Ascending aorta (tissue), 2 donors: Measurements from ENCODE around the gene CELSR3. TPM values are rescaled to one million over a fixed set of nuclear protein-coding genes. Genes with fewer than 3 reads are reported as not detected.

Experiments
- DNase-seq, 2 donors: peaks; one replicate each; pipeline ENCODE4 v3.0.0-alpha.2; 2019; ENCODE audit warnings: low spot score in 2 of 2
- H3K27ac ChIP-seq, 2 donors: fragments of 200-600 bp; sonication (generic); one replicate each; pipeline ENCODE4 v1.5.1; 2016 to 2017; ENCODE audit warnings: mild to moderate bottlenecking in 1 of 2
- H3K27me3 ChIP-seq: fragments of 200-600 bp; sonication (generic); one replicate; pipeline ENCODE4 v1.5.1; 2017
- H3K36me3 ChIP-seq, 2 donors: fragments of 200-600 bp; sonication (generic); one replicate each; pipeline ENCODE4 v1.5.1; 2016
- H3K4me1 ChIP-seq, 2 donors: fragments of 200-600 bp; sonication (generic); one replicate each; pipeline ENCODE4 v1.5.1; 2016 to 2017; ENCODE audit warnings: mild to moderate bottlenecking in 1 of 2
- H3K4me3 ChIP-seq, 2 donors: fragments of 200-600 bp; sonication (generic); one replicate each; pipeline ENCODE4 v1.5.1; 2016 to 2017; ENCODE audit warnings: mild to moderate bottlenecking in 1 of 2
- H3K9me3 ChIP-seq, 2 donors: fragments of 200-600 bp; sonication (generic); one replicate each; pipeline ENCODE4 v1.5.1; 2016
- CTCF ChIP-seq, 3 experiments: fragments of 200-600 bp in 2 of 3; fragments of 450-650 bp in 1 of 3; sonication (generic) in 2 of 3; IDR thresholded peaks; one replicate each; pipeline ENCODE4 v1.5.1; 2016 to 2019; ENCODE audit warnings: antibody characterized with exemption in 3 of 3, mild to moderate bottlenecking in 1 of 3, moderate library complexity in 1 of 3
- intact Hi-C: fragments of 100-400 bp; cut with DNase I; formaldehyde crosslinking; loops from one replicate; pipeline ENCODE4 v1.15.1; 2023
- total RNA-seq: library from RNA; depleted of rRNA; stranded (reverse); fragments of >200 nt; gene quantifications from one replicate; pipeline ENCODE4 v1.1.0, GENCODE V29; 2016

Gene CELSR3
- total RNA-seq, 1 donor from 2014 or later = 2.6 TPM

DNA sequence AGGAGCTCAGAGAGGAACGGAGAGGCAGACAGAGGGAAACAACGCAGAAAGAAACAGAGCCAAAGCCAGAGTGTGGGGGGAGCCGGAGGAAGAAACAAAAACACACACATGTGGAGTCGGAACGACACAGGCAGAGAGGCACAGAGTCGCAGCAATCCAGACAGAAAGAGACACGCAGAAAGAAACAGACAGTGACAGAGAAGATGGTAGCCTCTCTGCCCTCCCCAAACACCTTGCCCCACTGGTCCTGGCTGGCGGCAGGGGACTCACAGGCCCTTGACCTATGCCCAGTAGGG, 21.3 kb upstream of the CELSR3 start:
- Histone ChIP-seq H3K27me3 (no peaks in the 10 kb centered on the region), H3K36me3 (peaks cover 49 to 56% of the 10 kb centered on the region in 2 donors), H3K4me1 (peaks cover 10 to 23% of the 10 kb centered on the region in 2 donors), H3K27ac (peak overlapping the region; percentile 86 to 90), H3K9me3 (no peaks in the 10 kb centered on the region), H3K4me3 (peak overlapping the region; percentile 81 to 94)
- no peak for TF ChIP-seq CTCF (IDR thresholded peaks at IDR 0.05)
- intact Hi-C loops = no loop called here
- DNase-seq = no peak

DNA sequence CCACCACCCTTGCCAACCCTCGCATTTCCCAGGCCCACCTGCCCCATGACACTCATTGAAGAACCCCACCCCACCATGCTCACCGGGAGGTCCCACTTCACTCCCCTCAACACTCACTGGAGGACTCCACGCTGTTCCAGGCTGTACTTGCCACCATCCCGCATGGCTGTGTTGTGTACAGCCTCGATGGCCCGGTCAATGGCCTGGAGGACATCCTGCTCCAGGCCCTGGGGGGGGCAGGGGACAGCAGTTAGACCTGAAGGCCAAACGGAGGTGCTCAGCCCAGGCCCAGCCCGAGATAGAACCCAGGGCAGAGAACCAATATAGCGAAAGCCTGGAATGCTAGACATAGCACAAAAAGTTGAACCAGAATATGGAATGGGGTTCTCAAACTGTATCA, 20.1 kb upstream of the CELSR3 start:
- Histone ChIP-seq H3K9me3 (no peaks in the 10 kb centered on the region), H3K4me1 (peaks cover 10 to 23% of the 10 kb centered on the region in 2 donors), H3K4me3 (peak overlapping the region in 1 of 2 donors; percentile 94), H3K36me3 (peaks cover 49 to 56% of the 10 kb centered on the region in 2 donors), H3K27me3 (no peaks in the 10 kb centered on the region), H3K27ac (peak overlapping the region; percentile 86 to 90)
- no peak for DNase-seq
- TF ChIP-seq CTCF (IDR thresholded peaks at IDR 0.05) = no peak
- intact Hi-C loops = no loop called here

DNA sequence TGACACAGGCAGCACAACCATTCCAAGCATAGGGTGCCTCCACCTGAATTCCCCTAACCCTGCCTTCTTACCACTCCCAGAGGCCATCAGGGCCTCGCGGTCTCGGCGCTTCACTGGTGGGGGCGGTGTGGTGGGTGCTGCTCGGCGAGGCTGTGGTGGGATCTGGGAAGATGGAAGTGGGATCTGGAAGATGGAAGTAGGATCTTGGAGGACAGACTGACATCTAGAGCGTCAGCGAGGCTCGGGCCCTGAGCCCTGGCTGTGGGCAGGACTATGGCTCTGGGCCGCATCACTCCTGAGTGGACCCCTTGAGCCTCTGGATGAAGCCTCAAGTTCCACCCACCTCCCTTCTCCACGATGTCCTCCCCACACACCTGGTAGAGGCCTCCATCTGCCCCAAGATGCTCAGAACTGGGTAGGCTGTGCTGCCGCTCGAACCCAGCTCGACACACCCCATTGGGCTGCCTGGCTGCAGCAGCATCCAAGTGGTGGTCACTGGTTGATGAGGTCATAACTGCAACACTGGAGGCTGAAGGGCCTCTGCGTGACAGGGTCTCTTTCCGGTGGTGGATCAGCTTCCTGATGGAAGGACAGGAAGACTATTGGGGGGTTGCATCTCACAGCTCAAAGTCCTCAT, 19.4 kb upstream of the CELSR3 start:
- Histone ChIP-seq H3K27ac (peak overlapping the region in 1 of 2 donors; percentile 90), H3K27me3 (no peaks in the 10 kb centered on the region), H3K4me3 (no peak overlapping the region), H3K36me3 (peaks cover 50 to 56% of the 10 kb centered on the region in 2 donors), H3K4me1 (peaks cover 10 to 23% of the 10 kb centered on the region in 2 donors), H3K9me3 (no peaks in the 10 kb centered on the region)
- intact Hi-C loops = no loop called here
- no peak for TF ChIP-seq CTCF (IDR thresholded peaks at IDR 0.05)
- DNase-seq = no peak

DNA sequence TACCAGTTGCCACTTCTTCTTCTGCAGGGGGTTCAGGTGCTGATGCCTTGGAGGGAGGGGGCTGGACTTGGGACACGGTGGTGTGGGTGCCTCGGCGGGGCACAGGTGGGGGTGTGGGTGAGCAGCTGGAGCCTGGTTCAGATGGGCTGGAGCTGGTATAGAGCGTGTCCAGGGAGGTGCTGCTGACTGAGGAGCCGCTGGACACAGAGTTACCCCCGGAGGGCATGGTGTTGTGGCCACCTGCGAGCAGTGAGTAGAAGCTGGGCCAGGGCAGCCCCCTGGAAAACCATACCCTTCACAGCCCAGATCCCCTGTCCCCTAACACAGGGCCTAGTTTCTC, 18.8 kb upstream of the CELSR3 start:
- Histone ChIP-seq H3K27ac (no peak overlapping the region), H3K4me1 (peaks cover 9 to 20% of the 10 kb centered on the region in 2 donors), H3K27me3 (no peaks in the 10 kb centered on the region), H3K9me3 (no peaks in the 10 kb centered on the region), H3K4me3 (no peak overlapping the region), H3K36me3 (peaks cover 52 to 61% of the 10 kb centered on the region in 2 donors)
- no peak for DNase-seq
- intact Hi-C loops = no loop called here
- no peak for TF ChIP-seq CTCF (IDR thresholded peaks at IDR 0.05)

DNA sequence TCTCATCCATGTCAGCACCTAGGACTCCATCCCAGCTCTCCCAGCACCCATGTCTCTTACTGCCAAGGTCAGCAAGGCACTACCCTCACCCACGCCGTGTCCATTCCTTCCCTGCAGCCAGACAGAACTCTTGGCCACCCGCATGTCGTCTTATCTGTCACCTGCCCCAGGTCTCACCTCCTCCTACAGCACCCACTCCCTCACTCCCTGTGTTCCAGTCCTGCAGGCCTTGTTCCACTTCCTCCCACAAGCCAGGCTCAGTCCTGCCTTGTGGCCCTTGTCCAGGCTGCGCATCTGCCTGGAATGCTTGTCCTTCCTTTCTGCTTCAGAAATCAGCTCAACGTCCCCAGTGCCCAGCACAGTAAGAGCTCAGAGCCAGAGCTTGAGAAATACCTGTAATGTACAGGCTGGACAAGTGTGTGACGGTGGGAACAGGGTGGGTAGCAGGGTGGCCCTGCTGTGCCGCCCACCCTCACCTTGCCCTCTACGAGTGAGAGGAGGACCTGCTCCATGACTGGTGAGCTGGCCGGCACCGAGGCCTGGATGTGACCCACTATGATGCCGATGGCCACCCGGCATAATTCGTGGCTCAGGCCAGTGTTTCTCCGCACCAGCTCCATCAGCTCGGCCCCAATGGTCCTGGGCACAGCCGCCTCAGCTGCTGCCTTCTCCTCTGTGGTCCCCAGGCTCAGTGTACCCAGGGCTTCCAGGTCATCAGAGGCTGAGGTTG, 18.3 kb upstream of the CELSR3 start:
- TF ChIP-seq CTCF (IDR thresholded peaks at IDR 0.05) = no peak
- Histone ChIP-seq H3K27me3 (no peaks in the 10 kb centered on the region), H3K4me1 (peaks cover 3 to 15% of the 10 kb centered on the region in 2 donors), H3K9me3 (no peaks in the 10 kb centered on the region), H3K27ac (no peak overlapping the region), H3K4me3 (no peak overlapping the region), H3K36me3 (peaks cover 52 to 66% of the 10 kb centered on the region in 2 donors)
- intact Hi-C loops = no loop called here
- DNase-seq = no peak
